MM.1S (cell line): ENCODE measurements around the gene LRTM2.

ENCODE experiments used
- DNase-seq: peaks from one replicate; pipeline ENCODE4 v3.0.0-alpha.2; 2015
- H2AFZ ChIP-seq: fragments of 300-600 bp; sonication (generic); 2 replicates; pipeline ENCODE4 v1.6.0; 2016; ENCODE audit warnings: antibody characterized with exemption, low read length
- H3F3A ChIP-seq: fragments of 300-600 bp; sonication (generic); 2 replicates; pipeline ENCODE4 v1.6.1; 2016; ENCODE audit warnings: mild to moderate bottlenecking, antibody characterized with exemption, low read length, moderate library complexity, mixed read lengths; ENCODE audit not compliant: insufficient read depth
- H3K27ac ChIP-seq: fragments of 300-600 bp; sonication (generic); 2 replicates; pipeline ENCODE4 v1.5.1; 2016; ENCODE audit warnings: mild to moderate bottlenecking, low read length
- H3K27me3 ChIP-seq: fragments of 300-600 bp; sonication (generic); replicated peaks from 2 replicates; pipeline ENCODE4 v1.6.0; 2016; ENCODE audit warnings: low read length; ENCODE audit not compliant: insufficient read depth
- H3K36me3 ChIP-seq: fragments of 300-600 bp; sonication (generic); replicated peaks from 2 replicates; pipeline ENCODE4 v1.6.1; 2016; ENCODE audit warnings: mild to moderate bottlenecking, low read length, mixed read lengths; ENCODE audit not compliant: insufficient read depth
- H3K4me1 ChIP-seq: fragments of 300-600 bp; sonication (generic); 2 replicates; pipeline ENCODE4 v1.6.1; 2016; ENCODE audit warnings: low read length, mixed read lengths
- H3K4me2 ChIP-seq: fragments of 300-600 bp; sonication (generic); 2 replicates; pipeline ENCODE4 v1.6.0; 2016; ENCODE audit warnings: low read depth, low read length
- H3K4me3 ChIP-seq: fragments of 300-600 bp; sonication (generic); 2 replicates; pipeline ENCODE4 v1.5.1; 2016; ENCODE audit warnings: low read length, mixed read lengths
- H3K79me2 ChIP-seq: fragments of 300-600 bp; sonication (generic); 2 replicates; pipeline ENCODE4 v1.6.1; 2016; ENCODE audit warnings: mixed run types, low read length, mixed read lengths
- H3K9ac ChIP-seq: fragments of 300-600 bp; sonication (generic); 2 replicates; pipeline ENCODE4 v1.6.1; 2016; ENCODE audit warnings: low read length, mixed read lengths
- H3K9me2 ChIP-seq: fragments of 300-600 bp; sonication (generic); replicated peaks from 2 replicates; pipeline ENCODE4 v1.6.1; 2016; ENCODE audit warnings: mild to moderate bottlenecking, low read length, mixed read lengths; ENCODE audit not compliant: insufficient read depth
- H3K9me3 ChIP-seq: fragments of 300-600 bp; sonication (generic); replicated peaks from 2 replicates; pipeline ENCODE4 v1.6.1; 2016; ENCODE audit warnings: mild to moderate bottlenecking, low read length, mixed read lengths; ENCODE audit not compliant: insufficient read depth
- H4K20me1 ChIP-seq: fragments of 300-600 bp; sonication (generic); 2 replicates; pipeline ENCODE4 v1.6.1; 2016; ENCODE audit warnings: mild to moderate bottlenecking, low read length, moderate library complexity, mixed read lengths; ENCODE audit not compliant: insufficient read depth
- CTCF ChIP-seq: fragments of 300-600 bp; sonication (generic); IDR thresholded peaks from 2 replicates; pipeline ENCODE4 v1.5.1; 2016; ENCODE audit warnings: antibody characterized with exemption, low read length, mixed read lengths
- EZH2 ChIP-seq: fragments of 300-600 bp; sonication (generic); optimal IDR thresholded peaks from 2 replicates; pipeline ENCODE3; 2017; ENCODE audit warnings: low read depth, mild to moderate bottlenecking, antibody characterized with exemption, low read length, mixed read lengths
- EZH2phosphoT487 ChIP-seq: fragments of 300-600 bp; sonication (generic); IDR thresholded peaks from 2 replicates; pipeline ENCODE4 v1.6.1; 2018; ENCODE audit warnings: antibody characterized with exemption, low read length

Gene LRTM2

GRCh38 chr12:1826401-1826800, 6.0 kb downstream of the LRTM2 start:
- H3K4me3 ChIP-seq, result no peak overlapping the region
- TF ChIP-seq EZH2phosphoT487 (no peak), EZH2 (no peak), CTCF (no peak)
- H4K20me1 ChIP-seq, result no peaks in the 10 kb centered on the region
- H3K27ac ChIP-seq, result no peak overlapping the region
- H3K9ac ChIP-seq, result no peak overlapping the region
- H3K36me3 ChIP-seq, result no peaks in the 10 kb centered on the region
- DNase-seq, result no peak
- H3K27me3 ChIP-seq, result peaks cover 94% of the 10 kb centered on the region
- no peaks in the 10 kb centered on the region for H3K79me2 ChIP-seq
- no peaks in the 10 kb centered on the region for H3K4me1 ChIP-seq
- no peaks in the 10 kb centered on the region for H3K9me2 ChIP-seq
- no peak overlapping the region for H2AFZ ChIP-seq
- H3K9me3 ChIP-seq, result no peaks in the 10 kb centered on the region
- no peaks in the 10 kb centered on the region for H3F3A ChIP-seq
- no peak overlapping the region for H3K4me2 ChIP-seq

DNA sequence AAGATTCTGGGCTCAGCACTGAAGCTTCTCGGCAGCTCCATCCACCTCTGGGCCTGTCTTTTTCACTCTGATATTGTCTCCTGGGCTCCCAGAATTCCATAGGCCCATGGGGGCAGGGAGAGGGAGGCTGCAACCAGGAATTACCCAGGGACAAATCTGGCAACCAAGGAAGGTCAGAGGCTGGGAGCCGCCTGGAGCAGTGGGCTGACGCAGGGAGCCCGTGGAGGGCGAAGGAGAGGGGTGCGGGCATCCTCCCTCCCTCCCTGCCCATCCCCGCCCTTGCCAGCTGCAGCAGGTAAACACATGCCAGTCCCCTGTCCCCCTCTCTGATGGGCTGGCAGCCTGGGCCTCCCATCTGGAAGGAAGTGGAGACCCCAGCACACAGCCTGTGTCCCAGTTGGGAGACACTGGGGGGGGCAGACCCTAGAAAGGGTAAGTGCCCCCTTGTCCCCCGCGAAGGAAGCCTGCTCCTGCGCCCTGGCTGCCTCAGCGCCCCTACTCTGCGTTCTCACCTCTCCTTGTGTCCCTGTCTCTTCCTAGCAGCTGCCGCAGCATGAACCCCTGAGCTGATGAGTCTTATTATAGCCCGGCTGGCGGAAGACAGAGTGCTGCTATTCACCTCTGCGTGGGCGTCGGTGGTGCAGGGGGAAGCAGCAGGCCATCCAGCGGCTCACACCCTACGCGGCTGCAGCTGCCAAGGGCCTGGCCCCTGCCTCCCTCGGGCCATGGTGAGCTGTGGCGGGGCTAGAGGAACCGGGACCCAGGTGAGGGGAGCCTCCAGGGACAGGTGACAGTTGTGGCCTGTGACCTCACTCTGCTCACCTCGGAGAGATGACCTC, 6.7 kb downstream of the LRTM2 start:
- H3F3A ChIP-seq, result no peaks in the 10 kb centered on the region
- no peaks in the 10 kb centered on the region for H3K9me2 ChIP-seq
- H3K4me2 ChIP-seq, result no peak overlapping the region
- H3K79me2 ChIP-seq, result no peaks in the 10 kb centered on the region
- no peaks in the 10 kb centered on the region for H3K4me1 ChIP-seq
- TF ChIP-seq CTCF (no peak), EZH2phosphoT487 (no peak), EZH2 (no peak)
- no peaks in the 10 kb centered on the region for H4K20me1 ChIP-seq
- H3K27me3 ChIP-seq, result peaks cover 93% of the 10 kb centered on the region
- no peak for DNase-seq
- no peak overlapping the region for H3K27ac ChIP-seq
- no peak overlapping the region for H3K4me3 ChIP-seq
- no peaks in the 10 kb centered on the region for H3K9me3 ChIP-seq
- no peak overlapping the region for H3K9ac ChIP-seq
- H3K36me3 ChIP-seq, result no peaks in the 10 kb centered on the region
- no peak overlapping the region for H2AFZ ChIP-seq

- TF ChIP-seq EZH2phosphoT487, result no peak
- no peak for TF ChIP-seq CTCF
- no peak for TF ChIP-seq EZH2
These were observed 7.8 kb downstream of the LRTM2 start for GRCh38 chr12:1827826-1828805.

More at GRCh38 chr12:1827826-1828805, 7.8 kb downstream of the LRTM2 start:
- Histone ChIP-seq H3K4me2 (no peak overlapping the region), H4K20me1 (no peaks in the 10 kb centered on the region), H3K9me3 (no peaks in the 10 kb centered on the region), H3K4me1 (no peaks in the 10 kb centered on the region), H3K9ac (no peak overlapping the region), H3K9me2 (no peaks in the 10 kb centered on the region), H3K27ac (no peak overlapping the region), H3F3A (no peaks in the 10 kb centered on the region), H3K4me3 (no peak overlapping the region), H3K27me3 (peaks cover 93% of the 10 kb centered on the region), H3K79me2 (no peaks in the 10 kb centered on the region), H2AFZ (no peak overlapping the region), H3K36me3 (no peaks in the 10 kb centered on the region)
- no peak for DNase-seq
